ENCODE measurements around the gene RUNX1.

Gene RUNX1

GRCh38 chr21:35035116-35035515 is 14.0 kb downstream of the RUNX1 start:
- DNase-seq = no peak

GRCh38 chr21:35034203-35034926 is 14.7 kb downstream of the RUNX1 start:
- DNase-seq = no peak

- no peak for DNase-seq
These were observed 16.4 kb downstream of the RUNX1 start for GRCh38 chr21:35032474-35033263.

- DNase-seq = no peak
These were observed 20.6 kb downstream of the RUNX1 start for GRCh38 chr21:35028451-35028978.

- no peak for DNase-seq
These were observed 21.3 kb downstream of the RUNX1 start for GRCh38 chr21:35027563-35028450.

GRCh38 chr21:35026617-35027562 is 22.2 kb downstream of the RUNX1 start:
- DNase-seq = no peak

- no peak for DNase-seq
These were observed 23.0 kb downstream of the RUNX1 start for GRCh38 chr21:35026153-35026500.

- no peak for DNase-seq
These were observed 23.6 kb downstream of the RUNX1 start for GRCh38 chr21:35025206-35026152.

GRCh38 chr21:35024513-35024912 is 24.6 kb downstream of the RUNX1 start:
- no peak for DNase-seq

- DNase-seq = no peak
These were observed 25.1 kb downstream of the RUNX1 start for GRCh38 chr21:35024071-35024420.

GRCh38 chr21:35023396-35024070 is 25.6 kb downstream of the RUNX1 start:
- no peak for DNase-seq

GRCh38 chr21:35021546-35021945 is 27.6 kb downstream of the RUNX1 start:
- no peak for DNase-seq

- no peak for DNase-seq
These were observed 28.2 kb downstream of the RUNX1 start for GRCh38 chr21:35020902-35021301.

- DNase-seq = no peak
These were observed 28.7 kb downstream of the RUNX1 start for GRCh38 chr21:35020436-35020835.

GRCh38 chr21:35019631-35020032 is 29.5 kb downstream of the RUNX1 start:
- no peak for DNase-seq

GRCh38 chr21:35017256-35017655 is 31.8 kb downstream of the RUNX1 start:
- no peak for DNase-seq

GRCh38 chr21:35016517-35017188 is 32.4 kb downstream of the RUNX1 start:
- no peak for DNase-seq

- no peak for DNase-seq
These were observed 33.0 kb downstream of the RUNX1 start for GRCh38 chr21:35016071-35016470.

- no peak for DNase-seq
These were observed 33.6 kb downstream of the RUNX1 start for GRCh38 chr21:35015435-35016024.
